GM12875 (cell line): Measurements from ENCODE around the gene MTMR6.

Experiments used
- H3K4me3 ChIP-seq: one replicate; pipeline ENCODE4 v1.5.1; 2011; ENCODE audit warnings: low read depth, low read length, control low read depth
- CTCF ChIP-seq: IDR thresholded peaks from 2 replicates; pipeline ENCODE4 v1.5.1; 2011; ENCODE audit warnings: low read depth, mild to moderate bottlenecking, control low read depth, inconsistent platforms, low read length, moderate library complexity, borderline replicate concordance; ENCODE audit not compliant: insufficient read depth

The MTMR6 gene

DNA sequence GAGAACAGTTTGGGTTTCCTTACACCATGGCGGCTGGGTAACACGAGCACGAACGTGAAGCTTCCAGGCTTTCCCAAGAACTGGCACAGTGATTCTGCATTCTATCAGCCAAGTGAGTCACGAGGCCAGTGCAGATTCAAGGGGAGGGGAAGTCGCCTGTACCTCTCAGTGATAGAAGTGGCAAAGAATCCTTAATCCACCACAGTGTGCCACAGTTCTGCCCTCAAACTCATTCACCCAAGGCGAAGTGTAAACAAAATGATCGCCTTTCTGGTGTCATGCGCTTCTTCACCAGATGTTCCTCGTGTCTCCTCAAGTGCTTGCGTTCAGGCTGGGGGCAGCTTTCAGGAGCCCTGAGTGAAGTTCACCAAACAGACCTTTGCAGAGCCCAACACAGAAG lies 90.3 kb downstream of the MTMR6 start:
- no peak for TF ChIP-seq CTCF
- H3K4me3 ChIP-seq: no peak overlapping the region
